Esophagus squamous epithelium (tissue), 5 donors: ENCODE measurements around the gene KCNMB2. TPM values are rescaled to one million over a fixed set of nuclear protein-coding genes. Genes with fewer than 3 reads are reported as not detected.

Experiments
- DNase-seq: peaks from one replicate; lab custom pipeline; 2025; lab: John Stamatoyannopoulos, UW
- H3K27ac ChIP-seq, 4 donors: fragments of 200-600 bp; sonication (generic); one replicate each; pipeline ENCODE4 v1.5.1; 2016 to 2019; ENCODE audit warnings: mild to moderate bottlenecking in 1 of 4
- H3K27me3 ChIP-seq, 4 donors: fragments of 200-600 bp; sonication (generic); 1 replicate in 3 of 4; 2 replicates in 1 of 4; pipeline versions ENCODE4 v1.5.1 to v1.6.0; 2017 to 2021; ENCODE audit warnings: antibody characterized with exemption in 1 of 4
- H3K36me3 ChIP-seq, 3 donors: fragments of 200-600 bp; sonication (generic); one replicate each; pipeline ENCODE4 v1.5.1; 2016 to 2019
- H3K4me1 ChIP-seq, 3 donors: fragments of 200-600 bp; sonication (generic); one replicate each; pipeline ENCODE4 v1.5.1; 2017 to 2019
- H3K4me3 ChIP-seq, 4 donors: fragments of 200-600 bp; sonication (generic); 1 replicate in 3 of 4; 2 replicates in 1 of 4; pipeline ENCODE4 v1.5.1; 2016 to 2019; ENCODE audit warnings: mild to moderate bottlenecking in 2 of 4, moderate library complexity in 1 of 4
- H3K9me3 ChIP-seq, 3 donors: fragments of 200-600 bp; sonication (generic); one replicate each; pipeline ENCODE4 v1.5.1; 2016 to 2019
- POLR2A ChIP-seq, 4 donors: fragments of 450-650 bp; IDR thresholded peaks; one replicate each; pipeline ENCODE4 v1.6.1; 2017; ENCODE audit warnings: antibody characterized with exemption in 4 of 4, mild to moderate bottlenecking in 4 of 4, moderate library complexity in 3 of 4
- WGBS, 2 donors: methylation state at CpG; one replicate each; pipeline ENCODE4 v1.1.5; 2018; 5-methylcytosine and 5-hydroxymethylcytosine counted together
- intact Hi-C: fragments of 100-400 bp; cut with DNase I; formaldehyde crosslinking; loops from one replicate; pipeline ENCODE4 v1.15.0; 2022
- total RNA-seq, 4 donors: library from RNA; depleted of rRNA; stranded (reverse); fragments of >200 nt; gene quantifications; one replicate each; pipeline ENCODE4 v1.1.0, GENCODE V29; 2016
- TF ChIP-seq, protein P1 (sequence below), 6 experiments: fragments of 450-650 bp in 4 of 6; fragments of 200-600 bp in 2 of 6; sonication (generic) in 2 of 6; IDR thresholded peaks; one replicate each; pipeline ENCODE4 v1.5.1; 2016 to 2019; ENCODE audit warnings: antibody characterized with exemption in 6 of 6, mild to moderate bottlenecking in 4 of 6, moderate library complexity in 4 of 6
- donor health status: DM: yes; HTN: yes; CAD: no.

Gene KCNMB2
- total RNA-seq, 4 donors from 2014 or later = 0.19 TPM; not detected in 3

DNA sequence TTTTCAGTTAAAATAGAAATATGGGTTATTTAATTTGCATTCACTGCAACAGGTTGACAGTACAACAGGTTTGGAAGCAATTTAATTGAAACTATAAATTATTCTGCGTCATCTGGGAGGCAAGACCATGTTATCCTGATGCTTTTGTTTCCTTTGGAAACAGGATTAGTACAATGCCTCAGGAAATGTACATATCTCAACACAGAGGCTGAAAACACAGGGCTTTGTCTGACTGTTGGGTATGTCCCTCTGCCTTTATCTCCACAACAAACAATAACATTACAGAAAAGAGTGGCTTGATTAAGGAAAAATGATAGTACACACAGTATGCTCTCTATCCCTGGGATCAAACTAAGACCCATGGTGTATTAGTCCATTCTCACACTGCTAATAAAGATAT lies 95.7 kb downstream of the KCNMB2 start:
- WGBS, 2 donors = 41 to 84% methylated on average over 1 of the region's 1 CpG
- Histone ChIP-seq H3K27ac (no peak overlapping the region), H3K36me3 (no peaks in the 10 kb centered on the region), H3K27me3 (no peaks in the 10 kb centered on the region), H3K4me3 (no peak overlapping the region), H3K4me1 (no peaks in the 10 kb centered on the region), H3K9me3 (no peaks in the 10 kb centered on the region)
- TF ChIP-seq, protein P1, sequence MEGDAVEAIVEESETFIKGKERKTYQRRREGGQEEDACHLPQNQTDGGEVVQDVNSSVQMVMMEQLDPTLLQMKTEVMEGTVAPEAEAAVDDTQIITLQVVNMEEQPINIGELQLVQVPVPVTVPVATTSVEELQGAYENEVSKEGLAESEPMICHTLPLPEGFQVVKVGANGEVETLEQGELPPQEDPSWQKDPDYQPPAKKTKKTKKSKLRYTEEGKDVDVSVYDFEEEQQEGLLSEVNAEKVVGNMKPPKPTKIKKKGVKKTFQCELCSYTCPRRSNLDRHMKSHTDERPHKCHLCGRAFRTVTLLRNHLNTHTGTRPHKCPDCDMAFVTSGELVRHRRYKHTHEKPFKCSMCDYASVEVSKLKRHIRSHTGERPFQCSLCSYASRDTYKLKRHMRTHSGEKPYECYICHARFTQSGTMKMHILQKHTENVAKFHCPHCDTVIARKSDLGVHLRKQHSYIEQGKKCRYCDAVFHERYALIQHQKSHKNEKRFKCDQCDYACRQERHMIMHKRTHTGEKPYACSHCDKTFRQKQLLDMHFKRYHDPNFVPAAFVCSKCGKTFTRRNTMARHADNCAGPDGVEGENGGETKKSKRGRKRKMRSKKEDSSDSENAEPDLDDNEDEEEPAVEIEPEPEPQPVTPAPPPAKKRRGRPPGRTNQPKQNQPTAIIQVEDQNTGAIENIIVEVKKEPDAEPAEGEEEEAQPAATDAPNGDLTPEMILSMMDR (IDR thresholded peaks at IDR 0.05) = no peak
- TF ChIP-seq POLR2A (IDR thresholded peaks at IDR 0.05) = no peak
- DNase-seq = no peak
- intact Hi-C loops = no loop called here

GRCh38 chr3:178634975-178635374 lies 98.7 kb downstream of the KCNMB2 start:
- WGBS, 2 donors = 59% methylated on average over 1 of the region's 1 CpG; no CpG with 5 or more reads in 1 of the 2 donors
- no peaks in the 10 kb centered on the region for H3K36me3 ChIP-seq
- H3K4me1 ChIP-seq = no peaks in the 10 kb centered on the region
- H3K27me3 ChIP-seq = no peaks in the 10 kb centered on the region
- intact Hi-C loops = no loop called here
- no peak overlapping the region for H3K4me3 ChIP-seq
- H3K27ac ChIP-seq = no peak overlapping the region
- H3K9me3 ChIP-seq = no peaks in the 10 kb centered on the region
- TF ChIP-seq, protein P1 (IDR thresholded peaks at IDR 0.05) = no peak
- no peak for TF ChIP-seq POLR2A (IDR thresholded peaks at IDR 0.05)
- DNase-seq = no peak

DNA sequence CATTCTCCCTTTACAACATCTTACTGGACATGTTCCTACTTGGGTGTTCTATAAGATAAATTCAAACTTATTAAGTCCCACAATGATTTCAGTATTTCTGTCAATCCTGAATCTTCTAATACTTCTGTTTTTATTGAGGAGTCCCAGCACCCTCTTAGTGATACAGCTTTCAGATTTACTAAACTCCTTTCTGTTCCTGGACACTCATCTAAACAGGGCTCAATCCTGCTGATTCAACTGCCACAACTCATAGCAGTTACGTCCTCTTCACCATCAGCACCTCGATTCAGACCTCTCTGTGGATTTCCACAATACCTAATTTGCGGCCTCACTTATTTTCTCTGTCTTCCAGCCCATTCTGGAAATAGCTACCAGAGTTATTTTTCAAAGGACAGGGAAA lies 101.6 kb downstream of the KCNMB2 start:
- WGBS, 2 donors = 83% methylated on average over 3 of the region's 3 CpGs
- no peak for TF ChIP-seq POLR2A (IDR thresholded peaks at IDR 0.05)
- TF ChIP-seq, protein P1 (IDR thresholded peaks at IDR 0.05) = no peak
- no peaks in the 10 kb centered on the region for H3K9me3 ChIP-seq
- intact Hi-C loops = no loop called here
- no peak for DNase-seq
- H3K4me3 ChIP-seq = no peak overlapping the region
- H3K36me3 ChIP-seq = no peaks in the 10 kb centered on the region
- H3K4me1 ChIP-seq = no peaks in the 10 kb centered on the region
- H3K27me3 ChIP-seq = no peaks in the 10 kb centered on the region
- H3K27ac ChIP-seq = no peak overlapping the region

DNA sequence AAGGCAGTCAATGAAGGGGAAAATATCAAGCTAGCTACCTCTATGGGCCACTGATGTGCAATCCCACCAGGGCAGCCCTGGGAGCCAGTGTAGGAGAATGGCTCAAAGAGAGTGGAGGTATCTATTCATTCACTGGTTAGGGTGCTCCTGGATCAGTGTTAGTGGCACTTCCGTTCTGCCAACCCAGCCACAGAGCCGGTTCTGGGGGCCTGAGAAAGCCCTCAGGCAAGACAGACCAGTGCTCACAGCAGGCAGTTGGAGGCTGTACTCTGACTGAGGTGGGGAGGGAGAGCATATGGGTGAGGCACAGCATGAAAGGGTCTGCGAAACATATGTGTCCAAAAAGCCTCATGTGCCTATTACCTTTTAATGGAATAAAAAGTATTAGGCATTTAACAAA lies 109.3 kb downstream of the KCNMB2 start:
- Histone ChIP-seq H3K4me1 (peaks cover 0 to 9% (median 2%) of the 10 kb centered on the region in 3 donors), H3K27me3 (no peaks in the 10 kb centered on the region), H3K4me3 (no peak overlapping the region), H3K36me3 (no peaks in the 10 kb centered on the region), H3K9me3 (no peaks in the 10 kb centered on the region), H3K27ac (no peak overlapping the region)
- TF ChIP-seq, protein P1 (IDR thresholded peaks at IDR 0.05) = no peak
- TF ChIP-seq POLR2A (IDR thresholded peaks at IDR 0.05) = no peak
- 64 to 79% methylated on average over 3 of the region's 3 CpGs for WGBS, 2 donors
- DNase-seq = no peak
- intact Hi-C loops = no loop called here

GRCh38 chr3:178646186-178646862 lies 110.1 kb downstream of the KCNMB2 start:
- Histone ChIP-seq H3K4me1 (peaks cover 0 to 9% (median 2%) of the 10 kb centered on the region in 3 donors), H3K36me3 (no peaks in the 10 kb centered on the region), H3K27me3 (no peaks in the 10 kb centered on the region), H3K27ac (no peak overlapping the region), H3K4me3 (no peak overlapping the region), H3K9me3 (peaks cover 0 to 3% (median 2%) of the 10 kb centered on the region in 3 donors)
- DNase-seq = no peak
- WGBS, 2 donors = 36 to 40% methylated on average over 4 of the region's 4 CpGs
- TF ChIP-seq, protein P1 (IDR thresholded peaks at IDR 0.05) = no peak
- no peak for TF ChIP-seq POLR2A (IDR thresholded peaks at IDR 0.05)
- intact Hi-C loops = no loop called here
